ENCODE results near the gene RAB39B.

- TF ChIP-seq CTCF (IDR thresholded peaks at IDR 0.05) (no peak), POLR2A (IDR thresholded peaks at IDR 0.05) (no peak), POLR2AphosphoS5 (IDR thresholded peaks at IDR 0.05) (no peak)
Measured at GRCh38 chrX:155215443-155216178, 48.7 kb downstream of the RAB39B start.
